Measurements from ENCODE around the gene NOL4L. TPM values are rescaled to one million over a fixed set of nuclear protein-coding genes. Genes with fewer than 3 reads are reported as not detected.

The NOL4L gene
- polyA plus RNA-seq, 4 donors, result 16.0 to 97.3 (median 24.0) TPM

GRCh38 chr20:32527447-32528055 lies 57.6 kb downstream of the NOL4L start:
- H3K4me1 ChIP-seq (ENCODE audit: control insufficient read depth in 3 of 3, insufficient read depth in 2 of 3, low read depth in 1 of 3, low read length in 2 of 3), result peaks cover 0 to 15% (median 0%) of the 10 kb centered on the region in 3 donors
- H3K27ac ChIP-seq (ENCODE audit: low read depth in 1 of 3, low read length in 2 of 3), result peak overlapping the region in 1 of 3 donors; percentile 6
- no peak for DNase-seq
- peaks cover 0 to 46% (median 0%) of the 10 kb centered on the region in 3 donors for H3K36me3 ChIP-seq (ENCODE audit: control insufficient read depth in 3 of 3, insufficient read depth in 2 of 3, low read depth in 1 of 3, low read length in 3 of 3)
- no peaks in the 10 kb centered on the region for H3K9me3 ChIP-seq (ENCODE audit: control insufficient read depth in 2 of 2, insufficient read depth in 1 of 2, low read depth in 1 of 2, low read length in 1 of 2)
- no peak overlapping the region for H3K4me3 ChIP-seq (ENCODE audit: low read depth in 1 of 3, low read length in 3 of 3)
- FAIRE-seq, result no peak
- WGBS, 3 donors, result 65 to 73% (median 69%) methylated on average over 24 of the region's 24 CpGs
- H3K27me3 ChIP-seq (ENCODE audit: control insufficient read depth in 3 of 3, insufficient read depth in 3 of 3, low read length in 3 of 3), result no peaks in the 10 kb centered on the region

- no peak overlapping the region for H3K27ac ChIP-seq (ENCODE audit: low read depth in 1 of 3, low read length in 2 of 3)
- peaks cover 0 to 17% (median 0%) of the 10 kb centered on the region in 3 donors for H3K4me1 ChIP-seq (ENCODE audit: control insufficient read depth in 3 of 3, insufficient read depth in 2 of 3, low read depth in 1 of 3, low read length in 2 of 3)
- H3K27me3 ChIP-seq (ENCODE audit: control insufficient read depth in 3 of 3, insufficient read depth in 3 of 3, low read length in 3 of 3), result no peaks in the 10 kb centered on the region
- FAIRE-seq (no peak), DNase-seq (no peak)
- H3K9me3 ChIP-seq (ENCODE audit: control insufficient read depth in 2 of 2, insufficient read depth in 1 of 2, low read depth in 1 of 2, low read length in 1 of 2), result no peaks in the 10 kb centered on the region
- H3K4me3 ChIP-seq (ENCODE audit: low read depth in 1 of 3, low read length in 3 of 3), result no peak overlapping the region
- WGBS, 3 donors, result 79 to 87% (median 81%) methylated on average over 5 of the region's 5 CpGs
- peaks cover 0 to 48% (median 0%) of the 10 kb centered on the region in 3 donors for H3K36me3 ChIP-seq (ENCODE audit: control insufficient read depth in 3 of 3, insufficient read depth in 2 of 3, low read depth in 1 of 3, low read length in 3 of 3)
These were observed 58.1 kb downstream of the NOL4L start for GRCh38 chr20:32527052-32527446.

DNA sequence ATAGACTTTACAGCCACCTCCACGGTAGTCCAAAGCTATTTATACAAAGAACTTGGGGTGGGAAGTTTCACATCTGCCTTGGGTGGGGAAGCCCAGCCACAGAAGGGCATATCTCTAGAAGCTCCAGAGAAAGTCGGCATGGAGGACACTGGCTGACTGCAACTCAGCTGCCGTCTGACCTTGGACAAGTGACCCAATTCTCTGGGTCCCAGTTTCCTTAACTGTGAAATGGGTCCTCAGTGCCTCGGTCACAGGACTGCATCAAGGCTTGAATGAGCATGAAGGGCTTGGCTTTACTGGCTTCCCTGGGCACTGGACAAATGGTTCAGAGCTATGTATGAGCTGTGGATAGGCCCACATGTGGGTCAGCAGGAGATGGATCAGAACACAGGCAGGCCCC lies 58.6 kb downstream of the NOL4L start:
- DNase-seq (no peak), FAIRE-seq (no peak)
- Histone ChIP-seq H3K4me1 (ENCODE audit: control insufficient read depth in 3 of 3, insufficient read depth in 2 of 3, low read depth in 1 of 3, low read length in 2 of 3) (peaks cover 0 to 20% (median 0%) of the 10 kb centered on the region in 3 donors), H3K36me3 (ENCODE audit: control insufficient read depth in 3 of 3, insufficient read depth in 2 of 3, low read depth in 1 of 3, low read length in 3 of 3) (peaks cover 0 to 51% (median 0%) of the 10 kb centered on the region in 3 donors), H3K27me3 (ENCODE audit: control insufficient read depth in 3 of 3, insufficient read depth in 3 of 3, low read length in 3 of 3) (no peaks in the 10 kb centered on the region), H3K4me3 (ENCODE audit: low read depth in 1 of 3, low read length in 3 of 3) (no peak overlapping the region), H3K9me3 (ENCODE audit: control insufficient read depth in 2 of 2, insufficient read depth in 1 of 2, low read depth in 1 of 2, low read length in 1 of 2) (no peaks in the 10 kb centered on the region), H3K27ac (ENCODE audit: low read depth in 1 of 3, low read length in 2 of 3) (no peak overlapping the region)
- WGBS, 3 donors, result 67 to 73% (median 68%) methylated on average over 4 of the region's 4 CpGs

GRCh38 chr20:32526125-32526524 lies 59.0 kb downstream of the NOL4L start:
- FAIRE-seq (no peak), DNase-seq (no peak)
- Histone ChIP-seq H3K4me1 (ENCODE audit: control insufficient read depth in 3 of 3, insufficient read depth in 2 of 3, low read depth in 1 of 3, low read length in 2 of 3) (peaks cover 0 to 20% (median 0%) of the 10 kb centered on the region in 3 donors), H3K27me3 (ENCODE audit: control insufficient read depth in 3 of 3, insufficient read depth in 3 of 3, low read length in 3 of 3) (no peaks in the 10 kb centered on the region), H3K4me3 (ENCODE audit: low read depth in 1 of 3, low read length in 3 of 3) (no peak overlapping the region), H3K36me3 (ENCODE audit: control insufficient read depth in 3 of 3, insufficient read depth in 2 of 3, low read depth in 1 of 3, low read length in 3 of 3) (peaks cover 0 to 51% (median 0%) of the 10 kb centered on the region in 3 donors), H3K9me3 (ENCODE audit: control insufficient read depth in 2 of 2, insufficient read depth in 1 of 2, low read depth in 1 of 2, low read length in 1 of 2) (no peaks in the 10 kb centered on the region), H3K27ac (ENCODE audit: low read depth in 1 of 3, low read length in 2 of 3) (no peak overlapping the region)
- 81 to 87% (median 83%) methylated on average over 4 of the region's 4 CpGs for WGBS, 3 donors

DNA sequence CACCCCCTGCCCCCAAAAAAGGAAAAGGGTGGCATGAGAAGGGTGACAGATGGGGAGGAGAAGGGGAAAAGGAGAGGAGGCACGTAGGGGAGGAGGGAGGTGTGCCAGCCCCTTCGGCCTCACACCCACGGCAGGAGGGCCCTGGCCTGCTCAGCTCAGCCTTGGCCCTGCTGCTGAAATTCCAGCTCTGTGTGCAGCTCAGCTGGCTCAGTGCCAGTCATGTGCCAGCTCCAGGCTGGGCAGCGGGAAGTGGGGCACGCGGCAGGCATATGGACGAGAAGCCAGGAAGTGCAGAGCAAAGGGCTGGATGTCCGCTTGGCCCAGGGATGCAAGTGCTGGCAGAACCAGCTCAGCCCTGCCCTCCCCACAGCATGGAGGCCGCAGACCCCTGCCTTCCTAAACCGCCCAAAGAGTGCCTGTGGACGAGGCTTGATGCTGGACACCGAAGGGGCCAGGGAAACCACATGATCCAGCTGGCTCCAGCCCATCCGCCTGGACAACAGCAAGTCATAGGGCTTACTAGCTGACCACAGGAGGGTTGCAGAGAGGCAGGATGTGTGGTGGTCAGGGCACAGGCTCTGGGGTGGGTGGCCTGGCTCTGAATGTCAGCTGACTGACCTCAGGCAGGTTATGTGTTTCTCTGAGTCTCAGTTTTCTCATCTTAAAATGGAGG lies 60.2 kb downstream of the NOL4L start:
- FAIRE-seq, result no peak
- Histone ChIP-seq H3K36me3 (ENCODE audit: control insufficient read depth in 3 of 3, insufficient read depth in 2 of 3, low read depth in 1 of 3, low read length in 3 of 3) (peaks cover 0 to 59% (median 0%) of the 10 kb centered on the region in 3 donors), H3K27me3 (ENCODE audit: control insufficient read depth in 3 of 3, insufficient read depth in 3 of 3, low read length in 3 of 3) (no peaks in the 10 kb centered on the region), H3K9me3 (ENCODE audit: control insufficient read depth in 2 of 2, insufficient read depth in 1 of 2, low read depth in 1 of 2, low read length in 1 of 2) (no peaks in the 10 kb centered on the region), H3K4me1 (ENCODE audit: control insufficient read depth in 3 of 3, insufficient read depth in 2 of 3, low read depth in 1 of 3, low read length in 2 of 3) (peaks cover 0 to 20% (median 0%) of the 10 kb centered on the region in 3 donors), H3K4me3 (ENCODE audit: low read depth in 1 of 3, low read length in 3 of 3) (no peak overlapping the region), H3K27ac (ENCODE audit: low read depth in 1 of 3, low read length in 2 of 3) (no peak overlapping the region)
- peak in 1 of 2 donors; percentile 39 for DNase-seq
- WGBS, 3 donors, result 46 to 64% (median 63%) methylated on average over 13 of the region's 13 CpGs

GRCh38 chr20:32523613-32524213 lies 61.4 kb downstream of the NOL4L start:
- Histone ChIP-seq H3K36me3 (ENCODE audit: control insufficient read depth in 3 of 3, insufficient read depth in 2 of 3, low read depth in 1 of 3, low read length in 3 of 3) (peaks cover 0 to 71% (median 0%) of the 10 kb centered on the region in 3 donors), H3K4me1 (ENCODE audit: control insufficient read depth in 3 of 3, insufficient read depth in 2 of 3, low read depth in 1 of 3, low read length in 2 of 3) (peaks cover 0 to 17% (median 0%) of the 10 kb centered on the region in 3 donors), H3K9me3 (ENCODE audit: control insufficient read depth in 2 of 2, insufficient read depth in 1 of 2, low read depth in 1 of 2, low read length in 1 of 2) (no peaks in the 10 kb centered on the region), H3K27me3 (ENCODE audit: control insufficient read depth in 3 of 3, insufficient read depth in 3 of 3, low read length in 3 of 3) (no peaks in the 10 kb centered on the region), H3K27ac (ENCODE audit: low read depth in 1 of 3, low read length in 2 of 3) (no peak overlapping the region), H3K4me3 (ENCODE audit: low read depth in 1 of 3, low read length in 3 of 3) (no peak overlapping the region)
- WGBS, 3 donors, result 78 to 86% (median 85%) methylated on average over 7 of the region's 7 CpGs
- no peak for DNase-seq
- FAIRE-seq, result no peak

DNA sequence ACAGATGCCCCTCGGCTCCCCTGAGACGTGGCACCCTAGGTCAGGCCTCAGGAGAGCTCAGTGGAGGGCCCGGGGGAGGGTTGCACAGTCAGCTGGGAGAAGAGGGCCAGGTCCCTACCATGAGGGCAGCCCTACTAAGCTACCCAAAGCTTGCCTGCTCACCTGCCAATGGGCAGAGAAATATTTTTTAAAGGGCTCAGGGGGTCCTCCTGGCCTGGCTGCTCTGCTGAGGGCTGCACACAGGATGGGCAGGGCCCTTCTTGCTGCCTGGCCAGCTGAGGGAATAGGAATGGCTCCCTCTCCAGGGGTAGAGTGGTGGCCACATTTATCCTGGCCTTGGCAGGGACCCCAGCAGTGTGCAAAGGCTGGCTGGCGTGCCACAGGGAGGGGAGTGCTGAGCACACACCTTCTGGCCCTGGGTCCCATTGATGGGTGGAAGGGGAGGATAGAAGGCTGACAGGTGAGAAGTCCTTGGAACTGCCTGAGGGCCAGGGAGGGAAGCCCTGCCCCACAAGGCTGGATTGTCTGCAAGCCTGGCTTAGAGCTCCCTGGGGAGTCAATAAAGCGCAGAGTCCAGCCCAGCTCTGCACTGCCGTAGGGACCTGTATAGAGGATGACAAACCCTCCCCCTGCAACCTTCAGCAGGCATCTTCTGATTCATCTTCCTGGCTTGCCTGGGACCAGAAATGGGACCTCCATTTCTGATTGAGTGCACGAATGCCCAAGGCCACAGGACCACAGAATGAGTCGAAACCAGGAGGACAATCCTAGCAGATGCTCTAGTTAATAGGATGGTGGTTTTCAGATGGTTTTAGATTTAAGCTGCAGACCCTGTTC lies 62.1 kb downstream of the NOL4L start:
- FAIRE-seq (no peak), DNase-seq (no peak)
- H3K4me3 ChIP-seq (ENCODE audit: low read depth in 1 of 3, low read length in 3 of 3), result no peak overlapping the region
- no peaks in the 10 kb centered on the region for H3K27me3 ChIP-seq (ENCODE audit: control insufficient read depth in 3 of 3, insufficient read depth in 3 of 3, low read length in 3 of 3)
- 78 to 85% (median 82%) methylated on average over 7 to 8 of the region's 8 CpGs for WGBS, 3 donors
- H3K36me3 ChIP-seq (ENCODE audit: control insufficient read depth in 3 of 3, insufficient read depth in 2 of 3, low read depth in 1 of 3, low read length in 3 of 3), result peaks cover 0 to 74% (median 0%) of the 10 kb centered on the region in 3 donors
- H3K27ac ChIP-seq (ENCODE audit: low read depth in 1 of 3, low read length in 2 of 3), result no peak overlapping the region
- H3K4me1 ChIP-seq (ENCODE audit: control insufficient read depth in 3 of 3, insufficient read depth in 2 of 3, low read depth in 1 of 3, low read length in 2 of 3), result peaks cover 0 to 10% (median 0%) of the 10 kb centered on the region in 3 donors
- H3K9me3 ChIP-seq (ENCODE audit: control insufficient read depth in 2 of 2, insufficient read depth in 1 of 2, low read depth in 1 of 2, low read length in 1 of 2), result no peaks in the 10 kb centered on the region

DNA sequence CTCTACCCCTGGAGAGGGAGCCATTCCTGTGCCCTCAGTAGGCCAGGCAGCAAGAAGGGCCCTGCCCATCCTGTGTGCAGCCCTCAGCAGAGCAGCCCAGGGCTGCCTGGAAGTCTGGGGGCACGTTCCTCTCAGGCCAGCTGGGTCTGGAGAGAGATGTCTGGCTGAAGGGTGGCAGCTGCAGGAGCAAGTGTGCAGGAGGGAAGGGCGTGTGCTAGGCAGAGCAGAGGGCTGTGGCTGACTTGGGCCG lies 62.7 kb downstream of the NOL4L start:
- H3K36me3 ChIP-seq (ENCODE audit: control insufficient read depth in 3 of 3, insufficient read depth in 2 of 3, low read depth in 1 of 3, low read length in 3 of 3), result peaks cover 0 to 74% (median 0%) of the 10 kb centered on the region in 3 donors
- DNase-seq (no peak), FAIRE-seq (no peak)

More for the DNA sequence above, 62.7 kb downstream of the NOL4L start:
- Histone ChIP-seq H3K27me3 (ENCODE audit: control insufficient read depth in 3 of 3, insufficient read depth in 3 of 3, low read length in 3 of 3) (no peaks in the 10 kb centered on the region), H3K9me3 (ENCODE audit: control insufficient read depth in 2 of 2, insufficient read depth in 1 of 2, low read depth in 1 of 2, low read length in 1 of 2) (no peaks in the 10 kb centered on the region), H3K4me3 (ENCODE audit: low read depth in 1 of 3, low read length in 3 of 3) (no peak overlapping the region), H3K4me1 (ENCODE audit: control insufficient read depth in 3 of 3, insufficient read depth in 2 of 3, low read depth in 1 of 3, low read length in 2 of 3) (peaks cover 0 to 11% (median 0%) of the 10 kb centered on the region in 3 donors), H3K27ac (ENCODE audit: low read depth in 1 of 3, low read length in 2 of 3) (no peak overlapping the region)
- 64 to 82% (median 75%) methylated on average over 3 of the region's 3 CpGs for WGBS, 3 donors
